Testis (tissue), 3 donors: ENCODE measurements around the gene MAP1LC3B. TPM values are rescaled to one million over a fixed set of nuclear protein-coding genes. Genes with fewer than 3 reads are reported as not detected.

Source experiments
- DNase-seq: peaks from one replicate; pipeline ENCODE4 v3.0.0-alpha.2; 2019
- H3K27ac ChIP-seq, 2 donors: fragments of 200-600 bp; sonication (generic); one replicate each; pipeline ENCODE4 v1.5.1; 2019
- H3K27me3 ChIP-seq: fragments of 200-600 bp; sonication (generic); one replicate; pipeline ENCODE4 v1.5.1; 2019
- H3K36me3 ChIP-seq: fragments of 200-600 bp; sonication (generic); one replicate; pipeline ENCODE4 v1.5.1; 2017; ENCODE audit warnings: low read depth; ENCODE audit errors: missing control alignments
- H3K4me1 ChIP-seq: fragments of 200-600 bp; sonication (generic); one replicate; pipeline ENCODE4 v1.5.1; 2019
- H3K4me3 ChIP-seq, 2 donors: fragments of 200-600 bp; sonication (generic); one replicate each; pipeline ENCODE4 v1.5.1; 2017 to 2019
- H3K9me3 ChIP-seq: fragments of 200-600 bp; sonication (generic); one replicate; pipeline ENCODE4 v1.5.1; 2017
- POLR2A ChIP-seq: fragments of 450-650 bp; IDR thresholded peaks from one replicate; pipeline ENCODE4 v1.6.1; 2017; ENCODE audit warnings: antibody characterized with exemption, mild to moderate bottlenecking, moderate library complexity
- WGBS, 2 donors: methylation state at CpG; one replicate each; pipeline ENCODE4 v1.1.5; 2018; 5-methylcytosine and 5-hydroxymethylcytosine counted together
- intact Hi-C: fragments of 100-400 bp; cut with DNase I; formaldehyde crosslinking; loops from one replicate; pipeline ENCODE4 v1.15.1; 2023; ENCODE audit warnings: low total_unique reads
- polyA plus RNA-seq: library from polyadenylated mRNA; stranded (reverse); fragments of 350-450 nt; fragmentation: Illumina TruSeq; extraction: RNeasy Lipid Tissue Mini Kit (QIAGEN cat#74804); gene quantifications from one replicate; pipeline ENCODE4 v1.2.3, GENCODE V29; 2014; ENCODE audit warnings: low read depth, low replicate concordance; ENCODE audit not compliant: insufficient read depth
- total RNA-seq, 2 donors: library from RNA; depleted of rRNA; stranded (reverse); fragments of >200 nt; gene quantifications; one replicate each; pipeline ENCODE4 v1.2.3, GENCODE V29; 2016
- TF ChIP-seq, protein P1 (sequence below), 3 experiments: fragments of 450-650 bp in 2 of 3; fragments of 200-600 bp in 1 of 3; sonication (generic) in 1 of 3; IDR thresholded peaks; one replicate each; pipeline ENCODE4 v1.5.1; 2016 to 2019; ENCODE audit warnings: antibody characterized with exemption in 3 of 3, mild to moderate bottlenecking in 2 of 3, moderate library complexity in 1 of 3

The MAP1LC3B gene
- total and polyA plus RNA-seq, 3 donors from 2014 or later: 69.1 to 114 (median 73.1) TPM

DNA sequence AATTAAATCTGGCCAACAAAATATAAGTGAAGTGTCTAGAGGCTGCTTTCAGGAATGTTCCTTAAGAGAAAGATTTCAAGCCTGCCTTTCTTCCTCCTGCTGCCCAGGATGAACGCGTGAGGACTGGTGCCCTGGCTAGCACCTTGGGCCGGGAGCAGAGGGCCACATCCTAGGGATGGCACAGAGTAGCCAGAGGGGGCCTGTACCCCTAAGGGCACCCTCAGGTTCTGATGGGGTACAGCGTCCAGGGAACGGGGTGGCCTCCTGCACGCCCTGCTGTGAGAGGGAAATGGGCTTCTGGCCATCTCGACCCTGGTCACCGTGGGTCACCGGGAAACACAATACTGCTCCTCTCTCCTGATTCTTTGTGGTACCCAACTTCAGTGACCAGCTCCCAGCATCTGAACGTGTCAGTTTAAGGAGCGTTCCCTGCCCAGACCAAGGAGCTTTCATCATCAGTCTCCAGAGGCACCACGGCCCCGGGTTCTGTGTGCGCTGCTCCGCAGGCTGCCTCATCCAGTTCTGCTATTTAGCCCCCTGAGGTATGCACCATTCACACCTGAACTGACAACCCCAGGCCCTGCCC, 40.3 kb downstream of the MAP1LC3B start:
- TF ChIP-seq POLR2A: no peak
- TF ChIP-seq, protein P1, sequence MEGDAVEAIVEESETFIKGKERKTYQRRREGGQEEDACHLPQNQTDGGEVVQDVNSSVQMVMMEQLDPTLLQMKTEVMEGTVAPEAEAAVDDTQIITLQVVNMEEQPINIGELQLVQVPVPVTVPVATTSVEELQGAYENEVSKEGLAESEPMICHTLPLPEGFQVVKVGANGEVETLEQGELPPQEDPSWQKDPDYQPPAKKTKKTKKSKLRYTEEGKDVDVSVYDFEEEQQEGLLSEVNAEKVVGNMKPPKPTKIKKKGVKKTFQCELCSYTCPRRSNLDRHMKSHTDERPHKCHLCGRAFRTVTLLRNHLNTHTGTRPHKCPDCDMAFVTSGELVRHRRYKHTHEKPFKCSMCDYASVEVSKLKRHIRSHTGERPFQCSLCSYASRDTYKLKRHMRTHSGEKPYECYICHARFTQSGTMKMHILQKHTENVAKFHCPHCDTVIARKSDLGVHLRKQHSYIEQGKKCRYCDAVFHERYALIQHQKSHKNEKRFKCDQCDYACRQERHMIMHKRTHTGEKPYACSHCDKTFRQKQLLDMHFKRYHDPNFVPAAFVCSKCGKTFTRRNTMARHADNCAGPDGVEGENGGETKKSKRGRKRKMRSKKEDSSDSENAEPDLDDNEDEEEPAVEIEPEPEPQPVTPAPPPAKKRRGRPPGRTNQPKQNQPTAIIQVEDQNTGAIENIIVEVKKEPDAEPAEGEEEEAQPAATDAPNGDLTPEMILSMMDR (IDR thresholded peaks at IDR 0.05): no peak
- DNase-seq: no peak
- intact Hi-C loops: no loop called here
- WGBS, 2 donors: 79 to 95% methylated on average over 9 to 15 of the region's 15 CpGs
- Histone ChIP-seq H3K27me3 (no peaks in the 10 kb centered on the region), H3K36me3 (no peaks in the 10 kb centered on the region), H3K4me3 (no peak overlapping the region), H3K4me1 (peaks cover 19% of the 10 kb centered on the region), H3K9me3 (no peaks in the 10 kb centered on the region), H3K27ac (no peak overlapping the region)

DNA sequence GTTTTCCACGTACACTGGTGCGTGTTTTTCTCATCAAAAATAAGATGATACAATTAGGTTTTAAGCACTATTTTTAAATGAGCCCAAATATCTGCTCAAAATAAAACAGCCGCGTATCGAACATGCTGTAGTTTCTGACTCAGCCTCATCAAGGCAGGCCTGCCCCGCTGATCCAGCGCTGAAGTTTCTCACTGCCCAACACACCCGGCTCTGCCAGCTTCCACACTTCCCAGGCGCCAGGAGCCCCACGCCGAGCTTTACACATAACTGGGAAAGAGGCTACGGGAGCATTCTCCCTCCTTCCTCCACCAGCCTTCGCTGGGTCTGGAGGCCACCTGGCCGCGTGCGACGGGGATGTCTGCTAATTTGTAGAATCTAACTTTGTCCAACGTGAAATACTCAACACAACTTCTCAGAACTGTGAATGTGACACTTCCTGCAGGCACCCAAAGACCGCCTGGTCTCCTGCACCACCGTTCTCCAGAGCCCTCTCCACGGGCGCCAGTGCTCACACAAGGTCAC, 42.1 kb downstream of the MAP1LC3B start:
- no peaks in the 10 kb centered on the region for H3K27me3 ChIP-seq
- no peaks in the 10 kb centered on the region for H3K9me3 ChIP-seq
- H3K4me3 ChIP-seq: no peak overlapping the region
- intact Hi-C loops: no loop called here
- no peaks in the 10 kb centered on the region for H3K36me3 ChIP-seq
- 96 to 97% methylated on average over 21 to 22 of the region's 22 CpGs for WGBS, 2 donors
- peaks cover 19% of the 10 kb centered on the region for H3K4me1 ChIP-seq
- TF ChIP-seq, protein P1 (IDR thresholded peaks at IDR 0.05): no peak
- no peak for TF ChIP-seq POLR2A
- H3K27ac ChIP-seq: no peak overlapping the region
- no peak for DNase-seq

DNA sequence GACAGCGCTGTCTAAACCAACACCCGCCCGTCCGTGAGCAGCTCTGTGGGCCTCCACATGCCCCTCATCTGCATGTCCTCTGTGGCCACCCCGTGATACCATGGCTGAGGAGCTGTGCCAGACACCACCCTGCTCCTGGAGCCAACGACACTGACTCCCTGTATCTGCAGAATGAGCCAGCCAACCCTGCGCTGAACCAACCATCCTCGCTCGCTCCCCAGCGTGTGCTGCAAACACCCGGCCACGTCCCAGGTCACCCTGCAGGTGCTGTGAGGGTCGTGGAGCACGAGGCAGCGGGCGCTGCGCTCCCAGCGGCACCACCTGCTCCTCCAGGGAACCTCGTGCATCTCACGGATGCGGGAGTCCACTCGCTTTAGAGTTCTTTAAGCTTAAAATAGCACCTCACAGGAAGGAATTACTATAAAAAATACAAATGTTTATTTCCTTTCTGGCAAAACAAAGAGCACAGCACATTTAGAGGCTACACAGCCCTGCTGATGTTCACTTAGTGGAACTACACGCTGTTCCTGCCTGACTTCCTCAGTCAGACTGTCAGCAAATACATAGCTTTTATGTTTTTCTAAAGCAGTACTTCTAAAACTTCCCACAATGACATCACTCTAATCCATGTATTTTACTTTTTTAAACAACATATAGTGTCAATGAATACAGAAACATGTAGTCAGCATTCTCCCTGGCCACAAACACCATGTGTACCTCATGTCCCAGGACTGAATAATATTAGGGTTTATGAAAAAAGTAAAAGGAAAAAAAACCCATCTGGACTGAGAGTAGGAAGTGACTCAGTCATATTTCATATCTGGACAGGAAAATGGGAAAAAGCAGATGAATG, 43.5 kb downstream of the MAP1LC3B start:
- Histone ChIP-seq H3K27ac (peak overlapping the region in 1 of 2 donors; percentile 60), H3K27me3 (no peaks in the 10 kb centered on the region), H3K9me3 (no peaks in the 10 kb centered on the region), H3K4me1 (peaks cover 19% of the 10 kb centered on the region), H3K36me3 (no peaks in the 10 kb centered on the region), H3K4me3 (no peak overlapping the region)
- no peak for DNase-seq
- WGBS, 2 donors: 57% methylated on average over 19 to 23 of the region's 23 CpGs
- no peak for TF ChIP-seq POLR2A
- TF ChIP-seq, protein P1 (IDR thresholded peaks at IDR 0.05): no peak
- intact Hi-C loops: no loop called here

DNA sequence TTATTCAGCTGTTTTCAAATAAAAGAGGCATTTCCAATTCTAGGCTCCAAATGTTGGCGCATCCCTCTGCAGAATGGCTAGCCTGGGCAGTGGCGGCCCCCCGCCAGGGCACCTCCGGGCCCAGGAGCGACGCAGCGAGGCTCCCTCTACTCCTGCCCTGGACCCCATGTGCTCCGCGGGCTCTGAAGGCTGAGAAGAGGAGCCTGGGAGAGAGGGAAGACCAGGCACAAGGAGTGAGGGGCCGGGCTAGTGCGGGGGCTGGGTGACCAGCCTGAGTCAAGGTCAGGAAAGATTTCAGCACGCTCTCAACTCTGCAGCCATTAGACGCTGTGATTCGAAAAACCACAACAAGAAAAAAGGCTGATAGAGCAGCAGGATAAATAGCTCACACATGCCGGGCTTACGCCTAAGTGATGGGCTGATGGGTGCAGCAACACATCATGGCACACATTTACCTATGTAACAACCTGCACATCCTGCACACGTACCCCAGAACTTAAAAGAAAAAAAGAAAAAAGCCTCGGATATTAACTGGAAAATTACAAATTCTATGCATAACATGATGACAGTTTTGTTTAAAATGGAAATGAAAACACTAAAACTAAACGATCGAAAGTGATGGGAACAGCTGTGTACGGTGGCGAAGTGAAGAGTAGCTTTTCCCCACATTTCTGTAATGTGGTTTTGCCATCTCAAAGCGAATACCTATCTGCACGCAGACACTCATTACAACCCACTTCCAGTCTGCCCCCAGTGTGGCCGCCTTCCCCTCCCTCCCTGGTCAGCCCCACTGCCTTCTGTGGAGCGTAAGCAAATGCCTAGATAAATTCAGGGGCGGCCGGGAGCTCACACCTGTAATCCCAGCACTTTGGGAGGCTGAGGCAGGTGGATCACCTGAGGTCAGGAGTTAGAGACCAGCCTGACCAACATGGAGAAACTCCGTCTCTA, 44.4 kb downstream of the MAP1LC3B start:
- DNase-seq: peak; percentile 35
- Histone ChIP-seq H3K27me3 (no peaks in the 10 kb centered on the region), H3K9me3 (no peaks in the 10 kb centered on the region), H3K36me3 (no peaks in the 10 kb centered on the region), H3K4me3 (no peak overlapping the region), H3K4me1 (peaks cover 19% of the 10 kb centered on the region), H3K27ac (peak overlapping the region in 1 of 2 donors; percentile 60)
- 46 to 50% methylated on average over 28 to 29 of the region's 29 CpGs for whole genome bisulfite sequencing, 2 donors
- no peak for TF ChIP-seq POLR2A
- TF ChIP-seq, protein P1 (IDR thresholded peaks at IDR 0.05): no peak
- intact Hi-C loops: no loop called here
